Large intestine (tissue), 3 donors: ENCODE results near the gene RPN2. TPM values are rescaled to one million over a fixed set of nuclear protein-coding genes. Genes with fewer than 3 reads are reported as not detected.

Experiments
- DNase-seq, 2 donors: peaks; one replicate each; pipeline versions ENCODE4 v3.0.0 to v3.0.0-alpha.2; 2013
- H3K27ac ChIP-seq: one replicate; pipeline ENCODE4 v1.5.1; 2013; ENCODE audit warnings: low read length
- H3K27me3 ChIP-seq: 2 replicates; pipeline ENCODE4 v1.6.1; 2013; ENCODE audit warnings: low read length; ENCODE audit not compliant: control insufficient read depth, insufficient read depth
- H3K36me3 ChIP-seq: 2 replicates; pipeline ENCODE4 v1.6.1; 2013; ENCODE audit warnings: low read length; ENCODE audit not compliant: control insufficient read depth, insufficient read depth
- H3K4me1 ChIP-seq: one replicate; pipeline ENCODE4 v1.6.1; 2013; ENCODE audit warnings: low read length; ENCODE audit not compliant: control insufficient read depth, insufficient read depth
- H3K4me3 ChIP-seq: one replicate; pipeline ENCODE4 v1.5.1; 2013; ENCODE audit warnings: low read length
- H3K9me3 ChIP-seq: one replicate; pipeline ENCODE4 v1.6.1; 2013; ENCODE audit warnings: mild to moderate bottlenecking, low read depth, low read length, moderate library complexity; ENCODE audit not compliant: control insufficient read depth
- WGBS: methylation state at CpG from one replicate; pipeline ENCODE4 v1.1.5; 2013; ENCODE audit warnings: low lambda C conversion rate; ENCODE audit not compliant: insufficient coverage; 5-methylcytosine and 5-hydroxymethylcytosine counted together
- polyA plus RNA-seq: library from polyadenylated mRNA; unstranded; fragments of 120-200 nt; gene quantifications from one replicate; pipeline ENCODE4 v1.2.1, GENCODE V29; 2013

Gene RPN2
- polyA plus RNA-seq, 1 donor: 177 TPM

- H3K27me3 ChIP-seq: no peaks in the 10 kb centered on the region
- H3K27ac ChIP-seq: peak overlapping the region; percentile 91
- peaks cover 12% of the 10 kb centered on the region for H3K36me3 ChIP-seq
- peak overlapping the region; percentile 88 for H3K4me3 ChIP-seq
- WGBS: 17% methylated on average over 1 of the region's 21 CpGs
- DNase-seq: no peak
- H3K9me3 ChIP-seq: no peaks in the 10 kb centered on the region
- peaks cover 30% of the 10 kb centered on the region for H3K4me1 ChIP-seq
Measured at GRCh38 chr20:37290158-37290810, 111.2 kb downstream of the RPN2 start.

Other genes with a start within 250 kb of the RPN2 start
- gene SAMHD1, start 227.6 kb upstream of the RPN2 start, polyA plus RNA-seq: 40.4 TPM
- gene RBL1, start 83.3 kb upstream of the RPN2 start, polyA plus RNA-seq: 6.0 TPM
- gene MROH8, start 218 bp downstream of the RPN2 start, polyA plus RNA-seq: 3.6 TPM
- 0.79 TPM for gene GHRH, start 82.5 kb downstream of the RPN2 start, polyA plus RNA-seq
- 58.4 TPM for gene MANBAL, start 110.3 kb downstream of the RPN2 start, polyA plus RNA-seq
- 165 TPM for gene SRC, start 166.8 kb downstream of the RPN2 start, polyA plus RNA-seq